H1 (cell line): ENCODE data around the gene PRKCI. TPM values are rescaled to one million over a fixed set of nuclear protein-coding genes. Genes with fewer than 3 reads are reported as not detected.

Experiments
- CTCF ChIA-PET: fragments of 300-600 bp; sonication (Branson Sonifier 250); formaldehyde crosslinking; loops from one replicate; lab custom pipeline; 2021; ENCODE audit not compliant: partially characterized antibody; lab: Charles Lee
- POLR2A ChIA-PET: fragments of 300-600 bp; sonication (Branson Sonifier 250); formaldehyde crosslinking; loops from one replicate; lab custom pipeline; 2021; ENCODE audit warnings: inconsistent platforms; ENCODE audit not compliant: partially characterized antibody; lab: Charles Lee
- DNase-seq, 2 experiments: peaks; one replicate each; pipeline versions ENCODE4 v3.0.0 to v3.0.0-alpha.2; 2010 to 2022; ENCODE audit warnings: low spot score in 2 of 2, low read depth in 1 of 2, mixed read lengths in 1 of 2
- FAIRE-seq: peaks from 2 replicates; lab custom pipeline; 2011; peaks lifted over from hg19 to GRCh38; lab: Jason Lieb, UNC
- H2AFZ ChIP-seq: 2 replicates; pipeline ENCODE4 v1.8.1; 2012; ENCODE audit warnings: low read length, inconsistent platforms
- H2AK5ac ChIP-seq: 2 replicates; pipeline ENCODE4 v1.6.1; 2013; ENCODE audit warnings: low read depth, low read length
- H2BK120ac ChIP-seq: replicated peaks from 2 replicates; pipeline ENCODE3; 2013; ENCODE audit warnings: low read depth, low read length, inconsistent platforms
- H2BK12ac ChIP-seq: 2 replicates; pipeline ENCODE4 v1.6.1; 2013; ENCODE audit warnings: low read depth, low read length
- H2BK15ac ChIP-seq: 2 replicates; pipeline ENCODE4 v1.6.1; 2013; ENCODE audit warnings: low read length
- H2BK20ac ChIP-seq: 2 replicates; pipeline ENCODE4 v1.6.1; 2013; ENCODE audit warnings: low read length
- H2BK5ac ChIP-seq: 2 replicates; pipeline ENCODE4 v1.6.1; 2013; ENCODE audit warnings: low read depth, low read length
- H3K14ac ChIP-seq: 2 replicates; pipeline ENCODE4 v1.6.1; 2013; ENCODE audit warnings: inconsistent platforms; ENCODE audit not compliant: insufficient read length
- H3K18ac ChIP-seq: 2 replicates; pipeline ENCODE4 v1.6.1; 2013; ENCODE audit warnings: low read length; ENCODE audit errors: extremely low read depth
- H3K23ac ChIP-seq: 2 replicates; pipeline ENCODE4 v1.6.1; 2013; ENCODE audit warnings: inconsistent platforms; ENCODE audit not compliant: insufficient read length
- H3K23me2 ChIP-seq: 2 replicates; pipeline ENCODE4 v1.6.1; 2013; ENCODE audit warnings: low read depth, low read length
- H3K27ac ChIP-seq: 2 replicates; pipeline ENCODE4 v1.6.1; 2011; ENCODE audit warnings: low read depth, low read length, inconsistent platforms
- H3K27me3 ChIP-seq, 4 experiments: replicated peaks in 1 of 4; 1 replicate in 1 of 4; 2 replicates in 3 of 4; pipeline versions ENCODE4 v1.6.1 to v1.8.1; 2011 to 2013; ENCODE audit warnings: low read length in 3 of 4, mild to moderate bottlenecking in 3 of 4, inconsistent platforms in 2 of 4, mixed read lengths in 2 of 4, moderate library complexity in 1 of 4; ENCODE audit not compliant: control insufficient read depth in 3 of 4, insufficient read depth in 3 of 4; ENCODE audit errors: extremely low read depth in 1 of 4
- H3K36me3 ChIP-seq, 4 experiments: 2 replicates each; pipeline versions ENCODE4 v1.6.1 to v1.8.1; 2011 to 2013; ENCODE audit warnings: mild to moderate bottlenecking in 4 of 4, low read length in 3 of 4, moderate library complexity in 2 of 4, control low read depth in 1 of 4, inconsistent platforms in 1 of 4; ENCODE audit not compliant: insufficient read depth in 4 of 4, control insufficient read depth in 2 of 4
- H3K4ac ChIP-seq: replicated peaks from 2 replicates; pipeline ENCODE3; 2013; ENCODE audit warnings: low read length, low read depth, mixed read lengths, inconsistent platforms; ENCODE audit not compliant: insufficient read length
- H3K4me1 ChIP-seq, 4 experiments: replicated peaks in 1 of 4; 1 replicate in 1 of 4; 2 replicates in 3 of 4; pipeline versions ENCODE4 v1.6.1 to v1.8.1; 2011 to 2013; ENCODE audit warnings: low read length in 3 of 4, inconsistent platforms in 2 of 4, mixed read lengths in 1 of 4; ENCODE audit not compliant: insufficient read depth in 4 of 4, control insufficient read depth in 3 of 4
- H3K4me2 ChIP-seq, 2 experiments: 2 replicates each; pipeline versions ENCODE4 v1.6.1 to v1.8.1; 2011 to 2013; ENCODE audit warnings: low read depth in 2 of 2, low read length in 2 of 2, control low read depth in 1 of 2, inconsistent platforms in 1 of 2, mild to moderate bottlenecking in 1 of 2; ENCODE audit not compliant: insufficient read depth in 1 of 2
- H3K4me3 ChIP-seq, 4 experiments: fragments of 200-600, 300-600 bp in 1 of 4; sonication (generic), shearing (Covaris generic), sonication (Bioruptor Twin) in 1 of 4; 2 replicates each; pipeline versions ENCODE4 v1.5.1 to v1.8.1; 2011 to 2016; ENCODE audit warnings: low read length in 4 of 4, low read depth in 3 of 4, control low read depth in 2 of 4, inconsistent platforms in 2 of 4, mild to moderate bottlenecking in 2 of 4, mixed read lengths in 1 of 4, moderate library complexity in 1 of 4; ENCODE audit not compliant: insufficient read depth in 2 of 4; ENCODE audit errors: extremely low read depth in 1 of 4
- H3K56ac ChIP-seq: replicated peaks from 2 replicates; pipeline ENCODE3; 2013; ENCODE audit warnings: low read depth, mild to moderate bottlenecking, mixed read lengths, low read length, inconsistent platforms; ENCODE audit not compliant: insufficient read length
- H3K79me1 ChIP-seq: 2 replicates; pipeline ENCODE4 v1.6.1; 2013; ENCODE audit warnings: low read depth, low read length, control low read depth
- H3K79me2 ChIP-seq, 2 experiments: 2 replicates each; pipeline versions ENCODE4 v1.6.1 to v1.8.1; 2012 to 2013; ENCODE audit warnings: low read length in 2 of 2, mild to moderate bottlenecking in 2 of 2, inconsistent platforms in 1 of 2; ENCODE audit not compliant: insufficient read depth in 2 of 2, control insufficient read depth in 1 of 2
- H3K9ac ChIP-seq, 4 experiments: replicated peaks in 1 of 4; 1 replicate in 1 of 4; 2 replicates in 3 of 4; pipeline versions ENCODE4 v1.6.1 to v1.8.1; 2011 to 2013; ENCODE audit warnings: low read depth in 3 of 4, low read length in 3 of 4, control low read depth in 2 of 4, mild to moderate bottlenecking in 2 of 4, moderate library complexity in 2 of 4, inconsistent platforms in 1 of 4; ENCODE audit errors: extremely low read depth in 1 of 4
- H3K9me3 ChIP-seq, 2 experiments: 2 replicates each; pipeline versions ENCODE4 v1.6.1 to v1.8.1; 2012 to 2013; ENCODE audit warnings: mild to moderate bottlenecking in 2 of 2, moderate library complexity in 2 of 2, control low read depth in 1 of 2, inconsistent platforms in 1 of 2, low read depth in 1 of 2, low read length in 1 of 2, mixed read lengths in 1 of 2; ENCODE audit not compliant: insufficient read depth in 2 of 2
- H4K20me1 ChIP-seq, 2 experiments: replicated peaks in 1 of 2; 2 replicates each; pipeline versions ENCODE3 to v1.8.1; 2011 to 2013; ENCODE audit warnings: inconsistent platforms in 2 of 2, low read length in 2 of 2, mild to moderate bottlenecking in 1 of 2; ENCODE audit not compliant: insufficient read depth in 2 of 2, control insufficient read depth in 1 of 2
- H4K5ac ChIP-seq: 2 replicates; pipeline ENCODE4 v1.6.1; 2013; ENCODE audit warnings: low read length, low read depth, mixed read lengths, inconsistent platforms; ENCODE audit not compliant: insufficient read length
- H4K8ac ChIP-seq: 2 replicates; pipeline ENCODE4 v1.8.0; 2013; ENCODE audit warnings: mild to moderate bottlenecking, moderate library complexity, low read length, inconsistent platforms; ENCODE audit not compliant: insufficient read depth; ENCODE audit errors: extremely low read depth
- H4K91ac ChIP-seq: replicated peaks from 2 replicates; pipeline ENCODE3; 2013; ENCODE audit warnings: low read length, mixed read lengths, inconsistent platforms; ENCODE audit not compliant: insufficient read length
- ASH2L ChIP-seq: fragments of 200-600, 300-600 bp; sonication (generic); IDR thresholded peaks from one replicate; pipeline ENCODE4 v1.7.1; 2017; ENCODE audit warnings: low read length
- CHD2 ChIP-seq: IDR thresholded peaks from 2 replicates; pipeline ENCODE4 v1.6.1; 2012; ENCODE audit warnings: low read length, improper control_type of control experiment
- CREB1 ChIP-seq: IDR thresholded peaks from 2 replicates; pipeline ENCODE4 v1.6.1; 2012; ENCODE audit warnings: inconsistent platforms
- CTCF ChIP-seq, 3 experiments: IDR thresholded peaks; 1 replicate in 2 of 3; 2 replicates in 1 of 3; pipeline versions ENCODE4 v1.5.1 to v1.6.1; 2011; ENCODE audit warnings: low read length in 3 of 3, mild to moderate bottlenecking in 3 of 3, inconsistent platforms in 2 of 3, low read depth in 1 of 3, moderate library complexity in 1 of 3; ENCODE audit not compliant: insufficient read depth in 1 of 3; ENCODE audit errors: control extremely low read depth in 1 of 3
- HDAC6 ChIP-seq: IDR thresholded peaks from one replicate; pipeline ENCODE4 v1.7.1; 2012; ENCODE audit warnings: low read depth, mild to moderate bottlenecking, inconsistent platforms, low read length, moderate library complexity
- JUN ChIP-seq: IDR thresholded peaks from 2 replicates; pipeline ENCODE4 v1.6.1; 2011; ENCODE audit warnings: low read depth, mild to moderate bottlenecking, improper control_type of control experiment, low read length
- POLR2A ChIP-seq, 2 experiments: IDR thresholded peaks; 1 replicate in 1 of 2; 2 replicates in 1 of 2; pipeline ENCODE4 v1.6.1; 2011; ENCODE audit warnings: low read depth in 2 of 2, low read length in 2 of 2, mild to moderate bottlenecking in 2 of 2; ENCODE audit errors: control extremely low read depth in 1 of 2
- RNF2 ChIP-seq: fragments of 200-900, 300-1000 bp; sonication (generic); IDR thresholded peaks from 2 replicates; pipeline ENCODE4 v1.7.1; 2016; ENCODE audit warnings: borderline replicate concordance, low read depth, mild to moderate bottlenecking, antibody characterized with exemption, low read length; ENCODE audit not compliant: poor library complexity, severe bottlenecking; ENCODE audit errors: missing control alignments
- TBP ChIP-seq: IDR thresholded peaks from 2 replicates; pipeline ENCODE4 v1.6.1; 2011; ENCODE audit warnings: low read depth, low read length, improper control_type of control experiment
- USF2 ChIP-seq: IDR thresholded peaks from 2 replicates; pipeline ENCODE4 v1.6.1; 2011; ENCODE audit warnings: low read length, improper control_type of control experiment
- WGBS, 2 experiments: shearing (Covaris generic) in 1 of 2; methylation state at CpG; one replicate each; pipeline versions ENCODE4 v1.1.6 to v1.1.7; 2013 to 2015; ENCODE audit warnings: low lambda C conversion rate in 2 of 2, mixed read lengths in 2 of 2, inconsistent platforms in 1 of 2, low coverage in 1 of 2, missing lambda C conversion rate in 1 of 2; ENCODE audit not compliant: insufficient replicate concordance in 2 of 2, insufficient coverage in 1 of 2, insufficient read length in 1 of 2; ENCODE audit errors: extremely low coverage in 1 of 2, missing lambda C conversion rate in 1 of 2; 5-methylcytosine and 5-hydroxymethylcytosine counted together
- polyA plus RNA-seq, 7 experiments: library from polyadenylated mRNA; depleted of rRNA in 3 of 7; stranded (reverse) in 5 of 7; unstranded in 2 of 7; fragments of >200 nt in 5 of 7; fragments of 200-250 nt in 2 of 7; gene quantifications; 1 replicate in 5 of 7; 2 replicates in 1 of 7; 4 replicates in 1 of 7; pipeline versions ENCODE4 v1.2.1 to v1.2.3, GENCODE V29; 2011 to 2013; ENCODE audit warnings: missing spikeins in 2 of 7, mixed read lengths in 2 of 7
- total RNA-seq: library from RNA; stranded (reverse); fragmentation: NEBNext Ultra II Directional; extraction: Animal tissue kit (Norgen Biotek cat#: 25700); gene quantifications from 2 replicates; pipeline ENCODE4 v1.2.1, GENCODE V29; 2021

Gene PRKCI
- total and polyA plus RNA-seq, 2 of the 8 experiments (the other 6 are each of a cell fraction or from before 2014, with no cell fraction given): 24.3 to 100.0 TPM

GRCh38 chr3:170270282-170270881 lies 48.2 kb downstream of the PRKCI start:
- Histone ChIP-seq H2AFZ (no peak overlapping the region), H3K56ac (no peak overlapping the region), H3K4ac (no peak overlapping the region), H3K4me2 (no peak overlapping the region), H3K23ac (no peak overlapping the region), H2BK120ac (no peak overlapping the region), H3K79me2 (no peaks in the 10 kb centered on the region), H2AK5ac (no peak overlapping the region), H2BK5ac (no peak overlapping the region), H3K4me3 (no peak overlapping the region), H3K79me1 (no peaks in the 10 kb centered on the region), H3K4me1 (no peaks in the 10 kb centered on the region), H4K20me1 (no peaks in the 10 kb centered on the region), H2BK12ac (no peak overlapping the region), H3K23me2 (no peaks in the 10 kb centered on the region), H3K27ac (no peak overlapping the region), H3K9me3 (no peaks in the 10 kb centered on the region), H2BK20ac (no peak overlapping the region), H3K27me3 (no peaks in the 10 kb centered on the region), H3K14ac (no peak overlapping the region), H3K18ac (no peak overlapping the region), H4K5ac (no peak overlapping the region), H3K36me3 (peaks cover 2 to 57% (median 16%) of the 10 kb centered on the region in 4 experiments; a peak in 7 of 8 replicates), H2BK15ac (no peak overlapping the region), H3K9ac (no peak overlapping the region), H4K8ac (no peak overlapping the region), H4K91ac (no peak overlapping the region)
- DNase-seq (no peak), FAIRE-seq (no peak)
- CTCF ChIA-PET: no interaction called here
- 85% methylated on average over 11 of the region's 11 CpGs; no CpG with 5 or more reads in 1 of the 2 experiments for WGBS, 2 experiments
- POLR2A ChIA-PET: no interaction called here
- TF ChIP-seq TBP: no peak
- TF ChIP-seq RNF2: no peak
- no peak for TF ChIP-seq CREB1
- TF ChIP-seq POLR2A (IDR thresholded peaks at IDR 0.05; ENCODE audit: control extremely low read depth in 1 of 2, low read depth in 2 of 2, low read length in 2 of 2): no peak
- no peak for TF ChIP-seq ASH2L
- no peak for TF ChIP-seq HDAC6
- no peak for TF ChIP-seq USF2
- TF ChIP-seq CTCF (IDR thresholded peaks at IDR 0.05; ENCODE audit: control extremely low read depth in 1 of 3, insufficient read depth in 1 of 3, low read depth in 1 of 3, low read length in 3 of 3): no peak
- no peak for TF ChIP-seq CHD2
- TF ChIP-seq JUN: no peak
